Measurements from ENCODE around the gene SPRYD3.

The SPRYD3 gene

GRCh38 chr12:53060721-53061276 is 18.4 kb downstream of the SPRYD3 start:
- DNase-seq: no peak
- TF ChIP-seq, protein P1, sequence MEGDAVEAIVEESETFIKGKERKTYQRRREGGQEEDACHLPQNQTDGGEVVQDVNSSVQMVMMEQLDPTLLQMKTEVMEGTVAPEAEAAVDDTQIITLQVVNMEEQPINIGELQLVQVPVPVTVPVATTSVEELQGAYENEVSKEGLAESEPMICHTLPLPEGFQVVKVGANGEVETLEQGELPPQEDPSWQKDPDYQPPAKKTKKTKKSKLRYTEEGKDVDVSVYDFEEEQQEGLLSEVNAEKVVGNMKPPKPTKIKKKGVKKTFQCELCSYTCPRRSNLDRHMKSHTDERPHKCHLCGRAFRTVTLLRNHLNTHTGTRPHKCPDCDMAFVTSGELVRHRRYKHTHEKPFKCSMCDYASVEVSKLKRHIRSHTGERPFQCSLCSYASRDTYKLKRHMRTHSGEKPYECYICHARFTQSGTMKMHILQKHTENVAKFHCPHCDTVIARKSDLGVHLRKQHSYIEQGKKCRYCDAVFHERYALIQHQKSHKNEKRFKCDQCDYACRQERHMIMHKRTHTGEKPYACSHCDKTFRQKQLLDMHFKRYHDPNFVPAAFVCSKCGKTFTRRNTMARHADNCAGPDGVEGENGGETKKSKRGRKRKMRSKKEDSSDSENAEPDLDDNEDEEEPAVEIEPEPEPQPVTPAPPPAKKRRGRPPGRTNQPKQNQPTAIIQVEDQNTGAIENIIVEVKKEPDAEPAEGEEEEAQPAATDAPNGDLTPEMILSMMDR (IDR thresholded peaks at IDR 0.05; ENCODE audit: low read depth, low read length): no peak
- Histone ChIP-seq H3K36me3 (no peaks in the 10 kb centered on the region), H3K27me3 (no peaks in the 10 kb centered on the region), H3K4me1 (no peaks in the 10 kb centered on the region), H3K9me3 (no peaks in the 10 kb centered on the region), H3K4me3 (ENCODE audit: low read depth, low read length) (no peak overlapping the region)

DNA sequence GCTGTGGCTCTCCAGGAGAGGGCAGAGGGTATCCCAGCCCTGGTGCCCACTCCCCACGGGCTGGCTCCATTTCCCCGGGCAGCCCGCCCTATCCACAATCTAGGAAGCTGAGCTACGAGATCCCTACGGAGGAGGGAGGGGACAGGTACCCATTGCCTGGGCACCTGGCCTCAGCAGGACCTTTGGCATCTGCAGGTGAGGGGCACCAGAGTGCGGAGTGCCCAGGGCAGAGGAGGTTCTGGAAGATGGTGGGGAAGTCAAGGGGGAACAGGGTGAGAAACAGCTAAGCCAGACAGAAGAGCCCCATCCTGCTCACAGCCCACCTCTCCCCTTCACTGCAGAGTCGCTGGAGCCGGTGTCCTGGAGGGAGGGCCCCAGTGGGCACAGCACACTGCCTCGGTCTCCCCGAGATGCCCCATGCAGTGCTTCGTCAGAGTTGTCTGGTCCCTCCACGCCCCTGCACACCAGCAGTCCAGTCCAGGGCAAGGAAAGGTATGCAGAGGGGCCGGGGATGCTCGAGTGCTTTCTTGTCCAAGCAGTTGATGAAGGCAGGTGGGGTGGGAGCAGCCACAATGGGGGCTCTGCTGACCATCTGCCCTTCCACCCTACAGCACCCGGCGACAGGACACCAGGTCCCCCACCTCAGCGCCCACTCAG is 19.0 kb downstream of the SPRYD3 start:
- DNase-seq: no peak
- H3K36me3 ChIP-seq: no peaks in the 10 kb centered on the region

DNA sequence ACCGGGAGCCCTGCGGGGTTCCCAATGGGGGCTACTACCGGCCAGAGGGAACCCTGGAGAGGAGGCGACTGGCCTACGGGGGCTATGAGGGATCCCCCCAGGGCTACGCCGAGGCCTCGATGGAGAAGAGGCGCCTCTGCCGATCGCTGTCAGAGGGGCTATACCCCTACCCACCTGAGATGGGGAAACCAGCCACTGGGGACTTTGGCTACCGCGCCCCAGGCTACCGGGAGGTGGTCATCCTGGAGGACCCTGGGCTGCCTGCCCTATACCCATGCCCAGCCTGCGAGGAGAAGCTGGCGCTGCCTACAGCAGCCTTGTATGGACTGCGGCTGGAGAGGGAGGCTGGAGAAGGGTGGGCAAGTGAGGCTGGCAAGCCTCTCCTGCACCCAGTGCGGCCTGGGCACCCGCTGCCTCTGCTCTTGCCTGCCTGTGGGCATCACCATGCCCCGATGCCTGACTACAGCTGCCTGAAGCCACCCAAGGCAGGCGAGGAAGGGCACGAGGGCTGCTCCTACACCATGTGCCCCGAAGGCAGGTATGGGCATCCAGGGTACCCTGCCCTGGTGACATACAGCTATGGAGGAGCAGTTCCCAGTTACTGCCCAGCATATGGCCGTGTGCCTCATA is 19.6 kb downstream of the SPRYD3 start:
- Histone ChIP-seq H3K27me3 (no peaks in the 10 kb centered on the region), H3K4me1 (no peaks in the 10 kb centered on the region), H3K36me3 (no peaks in the 10 kb centered on the region), H3K4me3 (ENCODE audit: low read depth, low read length) (no peak overlapping the region), H3K9me3 (no peaks in the 10 kb centered on the region)
- TF ChIP-seq, protein P1 (IDR thresholded peaks at IDR 0.05; ENCODE audit: low read depth, low read length): no peak
- no peak for DNase-seq

More for the DNA sequence above, 19.0 kb downstream of the SPRYD3 start:
- Histone ChIP-seq H3K4me3 (ENCODE audit: low read depth, low read length) (no peak overlapping the region), H3K4me1 (no peaks in the 10 kb centered on the region), H3K9me3 (no peaks in the 10 kb centered on the region), H3K27me3 (no peaks in the 10 kb centered on the region)
- TF ChIP-seq, protein P1 (IDR thresholded peaks at IDR 0.05; ENCODE audit: low read depth, low read length): no peak

- H3K9me3 ChIP-seq: no peaks in the 10 kb centered on the region
- H3K36me3 ChIP-seq: no peaks in the 10 kb centered on the region
- no peaks in the 10 kb centered on the region for H3K27me3 ChIP-seq
- TF ChIP-seq, protein P1 (IDR thresholded peaks at IDR 0.05; ENCODE audit: low read depth, low read length): no peak
- no peak for DNase-seq
- no peak overlapping the region for H3K4me3 ChIP-seq (ENCODE audit: low read depth, low read length)
- peaks cover under 1% of the 10 kb centered on the region; the same call in 1 of the 2 replicates for H3K4me1 ChIP-seq
Measured at GRCh38 chr12:53058674-53059433, 20.3 kb downstream of the SPRYD3 start.

- no peak for DNase-seq
- H3K9me3 ChIP-seq: no peaks in the 10 kb centered on the region
- H3K4me1 ChIP-seq: peaks cover 7% of the 10 kb centered on the region; the same call in 1 of the 2 replicates
- TF ChIP-seq, protein P1 (IDR thresholded peaks at IDR 0.05; ENCODE audit: low read depth, low read length): no peak
- H3K36me3 ChIP-seq: no peaks in the 10 kb centered on the region
- no peaks in the 10 kb centered on the region for H3K27me3 ChIP-seq
- H3K4me3 ChIP-seq (ENCODE audit: low read depth, low read length): no peak overlapping the region
Measured at GRCh38 chr12:53057816-53058500, 21.2 kb downstream of the SPRYD3 start.
